Stimulated activated CD8-positive, alpha-beta memory T cell treated with anti-CD3 and anti-CD28 coated beads, Interleukin-12 subunit alpha, Interleukin-12 subunit beta, amount 100 ng/mL, for 24 hours (primary cell): Measurements from ENCODE around the gene ST6GALNAC3.

Experiments
- DNase-seq: peaks from one replicate; pipeline ENCODE4 v3.0.0-alpha.2; 2020; ENCODE audit errors: extremely low read depth

ST6GALNAC3 gene

DNA sequence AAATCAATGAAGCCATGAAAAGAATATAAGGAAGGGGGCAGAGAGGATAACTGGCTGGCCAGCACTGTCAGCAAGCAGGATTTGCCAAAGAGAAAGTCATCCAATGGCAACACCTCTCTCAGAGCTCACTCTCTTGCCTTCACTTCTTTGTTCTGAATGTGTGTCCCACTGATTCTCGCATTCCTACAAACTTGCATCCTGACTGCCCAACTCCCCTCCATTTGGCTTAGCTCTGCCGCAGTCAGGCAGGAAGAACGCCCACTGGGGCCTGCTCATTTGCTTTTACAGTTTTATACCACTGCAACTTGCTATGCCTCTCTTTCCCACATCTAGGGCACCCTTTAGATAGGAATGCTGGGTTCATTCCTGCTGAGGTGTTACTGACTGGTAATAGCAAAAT lies 428.6 kb downstream of the ST6GALNAC3 start:
- no peak for DNase-seq

DNA sequence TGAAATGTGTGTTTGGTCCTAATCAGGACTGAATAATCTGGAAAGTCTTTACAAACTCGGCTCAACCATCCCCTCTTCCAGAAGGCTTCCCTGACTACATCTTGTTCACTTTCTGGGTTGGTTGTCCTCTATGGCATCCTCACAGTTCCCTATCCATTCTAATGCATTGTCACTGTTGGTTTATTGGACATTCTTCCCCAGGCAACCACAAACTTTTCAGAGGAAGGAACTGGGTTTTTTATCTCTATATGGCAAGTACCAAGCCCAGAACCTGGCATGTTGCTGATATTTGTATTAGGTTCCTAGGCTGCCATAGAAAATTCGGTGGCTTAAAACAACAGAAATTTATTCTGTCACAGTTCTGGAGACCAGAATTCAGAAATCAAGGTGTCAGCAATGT lies 429.2 kb downstream of the ST6GALNAC3 start:
- no peak for DNase-seq

DNA sequence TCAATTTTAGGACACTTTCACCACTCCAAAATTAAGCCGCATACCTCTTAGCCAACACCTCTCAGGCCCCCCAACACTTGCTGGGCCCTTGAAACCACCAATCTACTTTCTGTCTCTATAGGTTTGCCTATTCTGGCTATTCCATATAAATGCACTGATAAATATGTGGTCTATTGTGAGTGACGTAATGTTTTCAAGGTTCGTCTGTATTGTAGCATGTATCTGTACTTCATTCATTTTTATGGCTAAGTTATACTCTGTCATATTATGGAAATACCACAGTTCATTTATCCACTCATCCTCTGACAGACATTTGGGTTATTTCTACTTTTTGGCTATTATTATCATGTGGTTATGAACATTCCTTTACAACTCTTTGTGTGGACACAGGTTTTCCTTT lies 432.8 kb downstream of the ST6GALNAC3 start:
- DNase-seq = no peak

DNA sequence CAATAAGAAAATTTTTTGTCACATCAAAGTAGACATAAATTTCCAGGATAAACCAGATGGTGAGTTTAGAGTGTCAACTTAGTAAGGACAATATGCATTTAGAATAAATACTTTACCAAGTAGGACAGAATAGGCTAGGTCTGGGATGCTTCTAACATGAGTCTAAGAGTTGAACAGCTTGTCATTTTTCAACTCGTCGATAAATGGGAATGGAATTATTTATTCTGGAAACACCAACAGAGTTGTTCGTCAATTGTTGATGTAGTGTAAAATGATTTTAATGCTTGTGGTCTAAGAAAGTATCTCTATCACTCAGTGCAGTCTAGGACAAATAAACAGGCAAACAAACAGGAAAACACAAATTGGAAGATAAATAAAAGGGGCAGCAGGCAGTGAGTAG lies 434.3 kb downstream of the ST6GALNAC3 start:
- no peak for DNase-seq

DNA sequence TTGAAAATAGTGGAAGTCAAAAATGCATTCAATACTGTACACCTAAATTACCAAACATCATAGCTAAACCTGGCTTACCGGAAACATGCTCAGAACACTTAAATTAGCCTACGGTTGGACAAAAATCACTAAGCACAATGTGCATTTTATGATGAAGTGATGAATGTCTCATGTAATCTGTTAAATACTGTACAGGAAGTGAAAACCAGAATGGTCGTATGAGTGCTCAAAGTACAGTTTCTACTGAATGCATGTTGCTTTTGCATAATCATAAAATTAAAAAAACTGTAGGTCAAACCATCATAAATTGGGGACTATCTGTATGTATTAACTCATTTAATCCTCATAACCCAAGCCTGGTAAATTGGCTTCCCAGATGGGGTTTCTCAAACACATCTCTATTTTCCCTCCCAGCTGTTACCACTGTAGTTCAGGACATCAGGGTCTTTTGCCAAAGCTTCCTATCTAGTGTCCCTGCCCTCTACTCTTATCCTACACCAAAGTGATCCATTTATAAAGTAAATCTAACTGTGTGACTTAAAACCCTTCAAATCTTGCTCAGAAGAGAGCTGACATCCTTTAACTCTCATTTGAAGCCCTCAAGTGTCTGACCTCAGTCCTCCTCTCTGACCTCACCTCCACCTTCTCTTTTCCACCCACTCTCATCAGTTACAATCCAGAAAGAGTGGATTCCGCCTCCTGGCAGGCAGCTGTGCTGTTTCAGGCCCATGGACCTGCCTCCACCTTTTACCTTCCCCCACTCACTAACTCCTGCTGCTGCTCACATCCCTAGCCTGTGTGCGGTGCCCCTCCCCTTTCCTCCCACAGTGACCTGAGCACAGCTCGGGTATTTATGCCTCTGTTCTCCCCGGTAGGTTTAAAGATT lies 436.4 kb downstream of the ST6GALNAC3 start:
- DNase-seq = no peak

DNA sequence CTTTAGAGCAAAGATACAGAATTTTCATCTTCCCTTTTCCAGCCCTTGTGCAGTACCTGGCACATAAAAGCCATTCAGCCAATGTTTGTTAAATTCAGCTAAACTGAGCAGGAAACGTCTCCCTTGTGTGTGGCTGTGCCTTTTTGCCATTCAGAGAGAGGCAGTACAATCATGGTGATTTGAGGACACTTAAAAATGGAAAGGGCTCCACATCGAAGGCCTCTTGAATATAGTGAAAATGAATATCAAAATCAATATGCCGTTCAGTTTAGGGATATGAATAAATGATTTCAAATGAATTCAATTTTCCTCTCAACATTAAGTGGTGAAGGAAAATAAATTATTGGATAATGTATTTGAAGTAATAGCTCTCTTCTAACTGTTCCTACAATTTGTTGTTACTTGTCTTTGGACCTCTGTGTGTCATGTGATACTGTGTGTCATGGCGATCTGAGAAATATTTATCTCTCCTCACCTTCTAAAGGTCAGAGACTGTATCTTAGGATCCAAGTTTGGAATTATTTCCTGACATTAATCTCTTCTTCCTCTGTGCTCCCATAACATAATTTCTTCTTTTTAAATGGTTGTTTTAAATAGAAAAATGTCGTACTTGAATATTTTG lies 437.1 kb downstream of the ST6GALNAC3 start:
- DNase-seq = no peak

DNA sequence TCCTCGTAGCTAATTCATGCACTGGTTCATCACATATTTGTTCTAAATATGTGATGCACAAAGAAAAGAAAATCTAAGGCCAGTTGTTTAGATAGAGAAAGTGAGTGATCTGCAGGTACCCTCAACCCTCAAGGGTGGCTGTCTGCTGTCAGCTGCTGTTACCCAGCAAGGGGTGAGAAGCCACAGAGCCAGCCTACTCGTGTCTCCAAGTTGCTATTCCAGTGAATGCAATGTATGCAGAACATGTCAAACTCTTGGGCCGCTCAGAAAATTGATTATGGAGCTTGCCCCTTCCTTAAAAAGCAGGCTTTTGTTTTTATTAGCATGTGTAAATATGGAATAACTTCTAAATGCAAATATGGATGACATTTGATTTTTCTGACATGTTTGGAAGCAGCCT lies 456.4 kb downstream of the ST6GALNAC3 start:
- no peak for DNase-seq

DNA sequence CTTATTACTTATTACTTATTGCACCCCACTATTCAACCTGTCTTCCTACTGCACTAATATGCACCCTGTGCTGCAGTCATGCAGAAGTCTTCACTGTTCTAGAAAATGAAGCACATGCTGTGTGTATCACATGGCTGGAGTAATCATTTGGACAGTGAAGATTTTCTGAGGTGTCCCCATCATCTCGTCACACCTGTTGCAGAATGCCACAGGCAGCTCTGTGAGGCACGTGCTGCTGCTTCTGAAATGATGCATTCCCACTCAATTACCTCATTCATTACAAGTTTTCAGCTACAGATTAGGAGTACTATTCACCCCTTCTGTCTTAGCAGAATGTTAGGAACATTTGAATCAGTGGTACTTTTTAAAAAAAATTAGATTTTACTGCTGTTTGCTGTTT lies 467.1 kb downstream of the ST6GALNAC3 start:
- no peak for DNase-seq

DNA sequence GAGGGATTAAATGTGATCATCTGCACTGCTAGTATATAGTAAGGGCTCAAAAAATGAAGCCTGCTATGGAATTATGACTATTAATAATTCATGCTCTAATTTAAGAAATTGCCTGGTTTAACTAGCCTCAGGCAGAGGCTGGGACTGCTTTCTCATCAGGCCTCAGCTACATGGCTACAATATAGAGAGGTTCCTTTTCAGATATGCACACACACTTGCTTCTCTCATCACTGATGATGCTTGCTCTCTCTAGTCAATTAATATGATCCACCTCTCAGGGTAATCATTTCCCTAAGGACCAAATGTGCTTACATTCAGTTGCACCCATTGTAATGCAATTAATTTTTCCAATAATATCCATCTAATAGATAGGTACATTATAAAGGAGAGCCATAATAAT lies 467.8 kb downstream of the ST6GALNAC3 start:
- DNase-seq = no peak

DNA sequence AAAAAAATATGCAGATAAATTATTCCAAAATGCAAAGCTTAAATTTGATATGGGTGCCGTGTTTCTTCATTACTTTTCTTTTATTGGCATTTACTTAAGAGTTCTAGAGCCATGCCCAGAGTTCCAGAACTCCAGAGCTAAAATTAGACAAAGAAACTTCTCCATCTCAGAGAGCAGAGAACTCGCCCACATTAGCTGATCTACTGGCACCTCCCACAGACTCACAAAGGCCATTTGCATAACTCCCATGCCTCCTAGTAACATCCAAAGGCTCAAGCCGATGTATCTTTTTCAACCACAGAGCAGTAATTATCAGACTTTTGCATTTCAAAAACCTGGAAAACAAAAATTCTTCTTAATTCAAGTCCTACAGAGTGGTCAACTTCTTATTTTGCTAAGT lies 468.9 kb downstream of the ST6GALNAC3 start:
- DNase-seq = no peak

DNA sequence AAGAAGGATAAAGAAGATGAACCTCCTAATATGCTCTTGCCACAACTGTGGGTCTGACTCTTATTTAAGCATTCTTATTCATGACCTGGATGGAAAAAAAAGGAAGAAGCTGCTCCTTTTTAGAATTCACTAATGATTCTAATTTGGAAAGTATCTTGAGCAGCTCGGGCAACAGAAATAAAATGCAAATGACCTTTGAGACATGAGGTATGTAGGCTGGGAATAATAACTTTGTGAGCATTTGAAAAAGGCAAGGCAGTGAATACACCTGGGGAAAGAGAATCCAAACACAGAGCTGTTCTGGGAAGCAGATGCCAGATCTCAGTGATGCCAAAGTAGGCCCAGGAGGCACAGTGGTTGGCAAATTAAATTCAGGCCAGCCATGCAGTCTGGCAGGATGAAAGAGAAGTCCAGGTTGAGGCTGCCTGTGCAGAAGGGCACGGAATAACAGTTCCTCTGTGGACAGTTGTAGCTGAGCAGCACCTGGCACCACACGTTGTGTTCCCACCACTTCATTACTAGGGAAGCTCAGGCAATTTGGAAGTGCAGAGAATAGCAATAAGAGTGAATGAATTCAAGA lies 471.9 kb downstream of the ST6GALNAC3 start:
- no peak for DNase-seq

DNA sequence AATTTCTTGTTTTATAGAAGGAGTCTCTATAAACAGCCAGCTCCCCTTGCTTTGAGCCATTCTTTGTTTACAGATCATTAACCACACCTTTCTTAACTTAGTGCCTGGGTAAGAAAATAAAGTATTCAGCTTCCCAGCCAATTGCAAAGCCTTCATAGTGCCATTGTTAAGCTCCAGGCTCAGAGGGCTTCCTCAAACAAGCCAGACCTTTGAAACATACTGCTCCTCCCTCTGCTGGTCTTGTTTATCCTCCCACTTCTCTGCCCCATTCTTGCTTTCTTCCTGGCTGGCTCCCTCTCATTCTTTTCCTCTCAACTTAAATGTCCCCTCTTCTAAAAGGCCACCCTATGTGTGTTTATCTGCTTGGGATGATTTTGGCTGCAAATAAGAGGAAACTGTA lies 473.4 kb downstream of the ST6GALNAC3 start:
- DNase-seq = no peak

DNA sequence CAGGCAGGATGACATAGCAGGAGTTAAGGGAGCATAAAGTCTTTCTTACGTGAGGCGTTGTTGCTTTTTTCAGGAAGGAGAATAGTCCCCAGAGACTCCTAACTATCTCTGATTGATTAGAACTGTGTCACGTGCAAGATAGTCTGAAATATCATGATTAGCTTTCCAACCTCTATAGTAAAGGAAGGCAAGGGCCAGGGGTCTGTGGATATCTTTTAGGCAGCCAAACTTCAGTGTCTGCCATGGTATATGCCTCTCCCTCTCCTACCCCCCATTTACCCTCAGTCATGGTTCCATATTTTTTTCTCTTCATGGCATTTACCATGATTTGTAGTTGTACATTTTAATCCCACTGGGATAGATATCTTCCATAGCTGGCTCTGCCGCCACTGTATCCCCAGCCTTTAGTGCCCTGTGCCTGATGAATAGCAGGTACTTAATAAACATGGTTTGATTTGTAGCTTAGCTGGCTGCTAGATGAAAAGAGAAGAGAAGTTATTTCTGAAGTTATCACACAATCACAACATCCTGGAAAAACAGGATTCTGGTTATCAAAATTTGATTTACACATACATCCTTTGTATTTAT lies 474.1 kb downstream of the ST6GALNAC3 start:
- no peak for DNase-seq

DNA sequence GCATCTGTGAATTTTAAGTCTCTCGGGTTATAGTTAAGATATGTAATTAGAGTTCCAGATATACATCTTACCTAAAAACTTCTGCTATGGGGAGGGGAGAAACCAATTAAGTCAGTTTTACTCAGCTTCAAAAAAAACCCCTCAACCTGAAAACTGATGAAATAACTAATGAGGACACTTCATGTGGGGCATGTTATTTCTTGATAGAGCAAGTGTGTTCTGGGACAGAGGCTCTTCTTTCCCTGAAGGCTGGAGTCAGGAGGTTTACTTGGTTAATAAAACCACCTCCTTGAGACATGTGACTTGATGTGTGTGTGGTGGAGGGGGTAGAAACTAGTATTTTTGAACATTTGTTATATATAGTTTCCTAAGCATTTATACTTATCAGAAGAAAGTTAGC lies 479.7 kb downstream of the ST6GALNAC3 start:
- no peak for DNase-seq

DNA sequence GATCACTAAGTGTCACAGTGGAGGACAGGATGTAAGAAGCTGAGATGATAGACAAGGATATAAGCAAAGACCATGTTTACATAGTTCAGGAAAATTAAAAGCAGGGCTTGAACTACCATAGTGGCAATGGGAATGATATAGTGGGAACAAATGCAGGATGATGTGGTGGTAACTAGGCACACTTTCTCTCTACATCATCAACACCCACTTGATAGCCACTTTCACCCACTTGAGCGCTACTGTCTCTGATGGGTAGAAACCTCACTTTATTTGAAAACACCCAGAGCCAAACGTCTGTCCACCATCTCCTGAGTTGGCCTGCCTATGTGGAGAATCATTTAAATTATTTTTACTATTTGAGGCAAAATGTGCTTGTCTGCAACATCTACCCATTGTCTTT lies 487.7 kb downstream of the ST6GALNAC3 start:
- no peak for DNase-seq

DNA sequence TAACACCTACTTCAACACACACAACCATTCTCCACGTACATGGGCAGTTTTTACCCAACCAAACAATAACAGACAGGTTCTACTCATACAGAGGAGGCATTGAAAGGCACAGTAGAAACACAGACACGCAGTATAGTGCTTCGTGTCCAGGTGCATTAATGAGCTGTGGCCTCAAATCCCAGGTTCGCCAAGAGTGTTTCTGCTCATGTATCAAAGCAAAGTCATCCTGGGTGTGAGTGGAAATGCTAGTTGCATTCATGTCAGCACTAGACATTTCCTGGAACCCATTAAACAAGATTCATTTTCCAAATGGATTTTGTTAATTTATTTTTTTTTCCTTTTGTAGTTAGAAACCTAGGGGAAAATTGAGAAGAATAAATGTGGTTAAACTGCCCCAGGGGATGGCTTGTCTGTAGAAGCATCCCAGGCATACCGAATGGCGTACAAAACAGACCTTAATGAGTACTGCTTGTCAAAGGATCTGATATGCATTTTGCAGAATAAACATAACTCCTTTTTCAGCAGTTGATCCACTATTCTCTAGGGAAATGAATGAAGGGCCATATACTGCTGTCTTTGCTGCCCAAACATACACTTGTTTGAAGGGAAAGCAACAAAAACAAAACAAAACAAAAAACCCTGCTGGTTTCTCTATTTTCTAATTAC lies 494.2 kb downstream of the ST6GALNAC3 start:
- DNase-seq = no peak

DNA sequence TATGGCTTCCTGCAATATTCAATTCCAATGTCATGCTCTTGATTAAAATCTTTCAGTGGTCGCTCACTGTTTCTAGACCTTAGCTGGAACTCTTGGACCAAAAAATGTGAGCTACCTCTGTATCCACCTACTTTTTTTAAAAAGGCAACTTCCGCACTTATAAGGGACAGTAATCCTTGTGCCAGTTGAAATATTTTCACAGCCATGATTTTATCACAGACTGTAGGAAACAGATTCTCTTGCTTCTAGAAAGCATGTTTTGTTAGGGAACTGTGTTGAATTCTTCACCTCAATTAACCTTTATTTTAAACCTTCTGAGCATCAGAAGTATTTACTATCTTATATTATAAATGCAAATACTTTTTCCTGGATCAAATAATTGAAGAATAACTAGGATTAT lies 496.7 kb downstream of the ST6GALNAC3 start:
- DNase-seq = no peak

DNA sequence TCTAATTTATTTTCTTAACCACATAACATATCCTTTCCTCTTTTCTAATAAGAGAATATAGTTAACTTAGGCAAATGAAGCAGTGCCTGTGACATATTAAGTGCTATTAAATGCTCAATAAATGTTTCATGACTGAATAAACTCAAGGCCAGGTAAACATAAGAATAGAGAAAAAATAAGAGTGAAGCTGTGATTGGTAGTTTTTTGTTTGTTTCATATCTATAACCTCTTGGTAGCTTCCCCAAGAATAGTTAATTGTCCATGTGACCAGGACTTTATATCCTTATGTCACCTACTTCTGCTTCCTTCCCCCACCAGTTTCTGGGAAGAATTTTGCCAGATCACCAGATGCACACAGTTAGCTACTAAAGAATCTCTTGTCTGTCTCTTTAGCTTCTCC lies 497.7 kb downstream of the ST6GALNAC3 start:
- DNase-seq = no peak

DNA sequence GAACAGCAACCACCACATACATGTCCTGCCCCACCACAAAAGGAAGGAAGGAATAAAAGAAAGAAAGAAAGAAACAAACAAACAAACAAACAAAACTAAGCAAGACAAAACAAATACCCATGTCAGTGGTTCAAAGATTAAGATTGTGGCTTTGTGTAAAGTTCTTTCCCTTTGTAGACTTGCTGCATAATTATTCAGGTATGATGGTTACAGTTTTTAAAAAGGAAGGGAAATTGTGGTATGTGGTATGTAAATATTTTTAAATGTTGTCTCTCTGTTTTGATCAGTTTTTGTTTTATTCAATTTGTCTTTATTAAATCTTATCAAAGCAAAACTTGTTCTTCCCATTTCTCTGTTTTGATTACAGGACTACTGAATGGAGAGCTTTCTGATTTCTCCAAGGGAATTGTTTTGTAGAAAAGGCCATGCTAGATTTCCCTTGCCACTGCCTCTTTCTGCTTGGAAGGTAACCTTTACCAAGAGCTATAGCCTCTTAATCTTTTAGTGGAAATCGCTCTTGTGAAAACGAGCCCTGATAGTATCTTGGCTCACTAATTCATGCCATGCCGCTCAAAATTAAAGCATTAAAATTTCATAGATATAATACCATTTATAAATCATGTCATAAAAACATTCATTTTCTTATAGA lies 502.5 kb downstream of the ST6GALNAC3 start:
- no peak for DNase-seq

DNA sequence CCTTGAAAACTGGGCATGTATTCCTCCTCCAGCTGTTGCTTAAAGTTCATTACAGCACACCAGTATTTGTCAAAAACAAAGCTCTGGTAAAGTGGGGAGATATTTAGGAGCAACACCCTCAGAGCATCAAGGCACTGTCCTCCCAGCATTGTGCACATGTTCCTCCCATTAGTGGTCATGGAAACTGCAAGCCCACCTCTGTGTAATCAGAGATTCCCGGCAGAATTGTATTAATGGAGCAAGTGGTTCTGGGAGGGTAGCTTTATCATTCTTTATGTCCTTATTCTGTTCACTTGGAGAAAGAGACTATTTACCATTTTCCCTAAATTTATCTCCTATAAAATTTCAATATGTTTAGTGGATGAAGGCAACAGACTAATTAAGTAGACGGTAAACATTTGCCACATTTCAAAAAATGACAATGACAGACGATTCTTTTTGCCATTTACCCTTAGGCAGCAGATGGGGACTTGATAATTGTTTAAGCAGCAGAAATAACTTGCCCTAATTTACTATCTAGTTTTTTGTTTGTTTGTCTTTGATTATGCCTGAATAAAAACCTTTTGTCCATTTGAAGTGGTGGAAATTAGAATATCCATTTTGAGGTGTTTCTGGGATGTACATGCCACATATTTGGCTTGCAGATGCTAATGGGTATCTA lies 503.1 kb downstream of the ST6GALNAC3 start:
- no peak for DNase-seq

DNA sequence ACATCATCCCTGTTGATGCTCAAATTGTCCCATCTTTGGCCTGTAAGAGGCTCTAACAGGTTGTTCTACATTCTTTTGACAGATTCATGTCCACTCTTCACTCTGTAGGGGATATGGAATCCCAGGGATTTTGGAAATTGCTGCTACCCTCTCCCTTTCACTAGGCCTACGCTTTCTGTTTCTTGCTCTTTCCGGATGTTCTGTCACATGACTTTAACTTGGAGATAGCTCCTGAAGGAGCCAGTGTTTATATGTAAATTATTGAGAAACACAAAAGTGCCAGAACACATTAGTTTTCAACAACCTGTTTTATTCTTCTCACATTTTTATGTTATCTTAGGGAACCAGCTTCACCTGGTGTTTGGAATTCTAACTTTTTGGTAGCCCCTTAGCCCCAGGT lies 505.7 kb downstream of the ST6GALNAC3 start:
- DNase-seq = no peak
